DOHH2 (cell line): ENCODE data around the gene MAP2K5.

ENCODE experiments used
- EZH2phosphoT487 ChIP-seq: fragments of 200-600 bp; sonication (generic); IDR thresholded peaks from 2 replicates; pipeline ENCODE4 v1.6.1; 2017; ENCODE audit warnings: borderline replicate concordance, mild to moderate bottlenecking, antibody characterized with exemption, low read length, moderate library complexity, mixed read lengths
- TF ChIP-seq, protein P1 (sequence below): fragments of 200-600 bp; sonication (generic); IDR thresholded peaks from one replicate; pipeline ENCODE4 v1.5.1; 2014; ENCODE audit warnings: antibody characterized with exemption, mild to moderate bottlenecking, low read depth, low read length; ENCODE audit not compliant: poor library complexity, severe bottlenecking

DNA sequence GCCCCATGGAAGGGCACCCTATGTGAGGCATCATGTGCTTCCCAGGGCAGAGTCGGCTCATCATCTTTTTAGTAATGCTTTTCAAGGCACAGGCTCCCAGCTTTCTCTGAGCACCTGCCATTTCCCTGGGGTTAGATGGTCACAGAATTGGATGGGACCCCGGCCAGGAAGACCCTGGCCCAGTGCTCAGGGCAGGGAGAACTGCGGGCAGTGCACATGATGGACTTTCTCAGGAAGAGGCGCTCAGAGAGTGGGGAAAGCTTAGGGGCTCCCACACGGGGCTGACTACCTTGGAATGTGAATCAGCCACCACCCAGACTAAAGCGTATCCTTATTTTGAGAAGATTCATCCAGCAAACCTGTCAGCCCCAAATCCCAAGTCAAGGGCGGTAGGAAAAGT, 266.3 kb downstream of the MAP2K5 start:
- TF ChIP-seq, protein P1, sequence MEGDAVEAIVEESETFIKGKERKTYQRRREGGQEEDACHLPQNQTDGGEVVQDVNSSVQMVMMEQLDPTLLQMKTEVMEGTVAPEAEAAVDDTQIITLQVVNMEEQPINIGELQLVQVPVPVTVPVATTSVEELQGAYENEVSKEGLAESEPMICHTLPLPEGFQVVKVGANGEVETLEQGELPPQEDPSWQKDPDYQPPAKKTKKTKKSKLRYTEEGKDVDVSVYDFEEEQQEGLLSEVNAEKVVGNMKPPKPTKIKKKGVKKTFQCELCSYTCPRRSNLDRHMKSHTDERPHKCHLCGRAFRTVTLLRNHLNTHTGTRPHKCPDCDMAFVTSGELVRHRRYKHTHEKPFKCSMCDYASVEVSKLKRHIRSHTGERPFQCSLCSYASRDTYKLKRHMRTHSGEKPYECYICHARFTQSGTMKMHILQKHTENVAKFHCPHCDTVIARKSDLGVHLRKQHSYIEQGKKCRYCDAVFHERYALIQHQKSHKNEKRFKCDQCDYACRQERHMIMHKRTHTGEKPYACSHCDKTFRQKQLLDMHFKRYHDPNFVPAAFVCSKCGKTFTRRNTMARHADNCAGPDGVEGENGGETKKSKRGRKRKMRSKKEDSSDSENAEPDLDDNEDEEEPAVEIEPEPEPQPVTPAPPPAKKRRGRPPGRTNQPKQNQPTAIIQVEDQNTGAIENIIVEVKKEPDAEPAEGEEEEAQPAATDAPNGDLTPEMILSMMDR: no peak
- TF ChIP-seq EZH2phosphoT487: no peak
